ENCODE measurements around the gene REPIN1.

- TF ChIP-seq CTCF (IDR thresholded peaks at IDR 0.05) (no peak), EP300 (IDR thresholded peaks at IDR 0.05) (no peak), POLR2AphosphoS5 (IDR thresholded peaks at IDR 0.05) (no peak), POLR2A (IDR thresholded peaks at IDR 0.05; ENCODE audit: low read depth) (no peak)
Observed at GRCh38 chr7:150334108-150334507, 34.5 kb upstream of the REPIN1 start.
